ENCODE measurements around the gene USP4.

The USP4 gene

DNA sequence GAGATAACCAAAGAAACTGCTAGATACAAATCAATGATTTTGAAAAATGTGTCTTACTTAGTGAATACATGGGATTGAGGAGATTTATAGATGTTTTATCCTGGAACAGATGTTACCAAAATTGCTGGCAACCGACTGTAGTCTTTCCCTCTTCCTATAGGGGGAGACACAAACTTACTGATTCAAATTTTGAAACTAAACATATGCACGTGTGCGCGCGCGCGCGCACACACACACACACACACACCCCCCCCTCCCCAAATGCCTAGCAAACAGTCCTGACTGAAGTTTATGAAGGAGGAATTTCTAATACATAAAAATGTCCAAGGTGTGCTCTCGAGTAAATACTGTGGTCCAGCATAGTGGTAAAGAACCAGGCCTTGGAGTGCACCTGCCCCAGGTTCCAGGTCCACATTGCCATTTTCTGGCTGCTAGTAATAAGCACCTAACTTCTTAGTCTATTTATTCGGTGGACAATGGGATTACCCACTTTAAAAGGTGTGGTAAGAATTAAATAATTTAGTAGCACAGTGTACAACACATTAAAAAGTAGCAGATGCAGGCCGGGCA lies 44.3 kb downstream of the USP4 start:
- DNase-seq (ENCODE audit: low read depth) = no peak

GRCh38 chr3:49294343-49294742 lies 45.5 kb downstream of the USP4 start:
- DNase-seq (ENCODE audit: low read depth) = no peak

DNA sequence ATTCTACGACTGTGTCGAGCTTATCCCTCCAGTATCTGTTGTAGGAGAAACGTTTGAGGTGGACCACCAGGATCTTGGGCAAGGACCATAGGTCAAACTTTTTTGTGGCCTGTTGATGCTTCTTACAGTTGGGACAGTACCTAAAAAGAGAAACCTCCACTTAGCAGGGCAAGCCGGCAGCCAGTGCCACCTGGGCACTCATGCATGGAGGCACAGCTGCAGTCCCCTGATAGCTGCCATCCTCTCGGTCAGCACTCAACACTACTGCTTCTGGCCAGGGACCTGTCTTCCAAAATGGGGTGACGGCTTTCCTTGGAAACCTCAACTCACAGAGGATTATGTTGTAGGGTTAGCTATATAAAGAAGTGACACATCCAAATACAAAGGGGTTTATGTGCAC lies 55.9 kb downstream of the USP4 start:
- no peak for DNase-seq (ENCODE audit: low read depth)

- no peak for DNase-seq (ENCODE audit: low read depth)
Observed at GRCh38 chr3:49279376-49279775, 60.5 kb downstream of the USP4 start.

DNA sequence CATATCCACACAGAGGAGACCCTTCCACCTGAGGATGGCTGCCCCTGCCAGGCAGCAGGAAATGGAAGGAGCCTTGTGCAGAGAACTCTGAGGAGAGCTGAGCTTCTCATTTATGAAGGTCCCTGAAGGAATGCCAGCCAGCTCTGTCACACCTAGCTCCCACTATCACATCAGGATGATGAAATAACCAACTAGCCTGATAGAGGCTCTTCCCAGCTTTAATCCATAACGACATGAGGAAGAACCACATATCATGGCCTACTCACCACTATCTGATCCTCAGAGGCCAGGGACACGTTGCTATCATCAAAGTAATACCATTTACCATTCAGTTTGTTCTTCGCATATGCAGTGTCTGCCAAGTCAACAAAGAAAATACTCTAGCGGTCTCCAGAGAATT lies 61.3 kb downstream of the USP4 start:
- DNase-seq (ENCODE audit: low read depth) = no peak

GRCh38 chr3:49277383-49277775 lies 62.5 kb downstream of the USP4 start:
- no peak for DNase-seq (ENCODE audit: low read depth)

- DNase-seq (ENCODE audit: low read depth) = no peak
Observed at GRCh38 chr3:49276475-49277382, 63.1 kb downstream of the USP4 start, which contains the start of gene C3orf62. TSS of gene C3orf62 (minus strand) at chr3:49277232. CDS start at chr3:49276872, 360 bp downstream.

DNA sequence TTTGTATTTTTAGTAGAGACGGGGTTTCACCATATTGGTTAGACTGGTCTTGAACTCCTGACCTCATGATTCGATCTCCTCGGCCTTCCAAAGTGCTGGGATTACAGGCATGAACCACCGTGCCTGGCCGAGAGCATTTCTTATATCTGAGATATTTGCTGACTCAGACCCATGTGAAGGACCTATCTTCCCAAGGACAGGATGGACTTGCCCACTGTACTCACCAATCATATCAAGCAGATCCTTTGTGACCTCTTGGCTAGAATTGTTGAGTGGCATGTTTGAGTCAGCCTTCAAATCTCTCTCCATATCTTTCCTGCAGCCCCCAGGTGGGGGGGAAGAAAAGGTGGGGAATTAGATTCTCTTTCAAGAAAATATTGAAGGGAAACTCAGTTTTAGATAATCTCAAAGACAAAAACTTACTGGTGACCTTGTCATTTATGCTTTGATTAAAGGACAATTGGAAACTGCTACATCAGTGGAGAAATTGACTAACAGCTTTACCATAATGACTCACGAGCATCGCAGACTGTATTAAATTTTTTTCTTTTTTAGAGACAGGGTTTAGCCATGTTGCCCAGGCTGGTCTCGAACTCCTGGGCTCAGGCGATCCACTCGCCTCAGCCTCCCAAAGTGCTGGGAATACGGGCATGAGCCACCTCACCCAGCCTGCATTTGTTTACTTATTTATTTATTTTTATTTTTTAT lies 65.9 kb downstream of the USP4 start:
- no peak for DNase-seq (ENCODE audit: low read depth)

GRCh38 chr3:49271047-49271446 lies 68.8 kb downstream of the USP4 start:
- no peak for DNase-seq (ENCODE audit: low read depth)

- no peak for DNase-seq (ENCODE audit: low read depth)
Observed at GRCh38 chr3:49270156-49270500, 69.7 kb downstream of the USP4 start.

DNA sequence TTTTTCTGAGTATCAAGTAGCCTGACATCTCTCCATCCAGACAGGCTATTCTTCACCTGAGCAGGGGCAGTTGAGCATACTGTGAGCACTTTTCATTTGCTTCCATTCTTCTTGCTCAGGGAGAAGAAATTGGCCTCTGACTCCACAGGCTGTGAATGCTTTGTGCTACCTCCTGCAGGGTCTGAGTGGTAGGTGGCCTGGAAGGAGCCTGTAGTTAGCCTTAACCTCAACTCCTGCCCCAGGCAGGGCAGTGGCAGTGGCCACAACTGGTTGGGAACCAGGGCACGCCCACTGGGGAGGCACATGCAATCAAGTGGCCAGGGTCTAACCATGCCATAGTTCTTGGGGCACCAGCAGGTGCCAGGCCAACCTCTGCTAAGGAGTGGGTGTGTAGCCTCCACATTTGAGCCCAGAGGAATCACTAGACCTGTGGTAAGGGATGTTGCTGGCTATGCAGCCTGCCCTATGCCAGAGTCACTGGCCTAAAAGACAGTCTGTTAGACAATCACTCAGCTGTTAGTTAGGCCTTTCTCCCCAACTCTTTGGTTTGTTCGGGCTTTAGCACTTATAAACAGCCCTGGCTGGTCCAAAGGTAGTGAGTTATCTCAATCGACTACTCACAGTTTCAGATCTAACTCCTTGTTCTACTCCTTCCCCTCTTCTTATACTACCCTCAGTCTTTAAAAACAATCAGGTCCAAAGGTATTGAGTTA lies 70.3 kb downstream of the USP4 start:
- no peak for DNase-seq (ENCODE audit: low read depth)

DNA sequence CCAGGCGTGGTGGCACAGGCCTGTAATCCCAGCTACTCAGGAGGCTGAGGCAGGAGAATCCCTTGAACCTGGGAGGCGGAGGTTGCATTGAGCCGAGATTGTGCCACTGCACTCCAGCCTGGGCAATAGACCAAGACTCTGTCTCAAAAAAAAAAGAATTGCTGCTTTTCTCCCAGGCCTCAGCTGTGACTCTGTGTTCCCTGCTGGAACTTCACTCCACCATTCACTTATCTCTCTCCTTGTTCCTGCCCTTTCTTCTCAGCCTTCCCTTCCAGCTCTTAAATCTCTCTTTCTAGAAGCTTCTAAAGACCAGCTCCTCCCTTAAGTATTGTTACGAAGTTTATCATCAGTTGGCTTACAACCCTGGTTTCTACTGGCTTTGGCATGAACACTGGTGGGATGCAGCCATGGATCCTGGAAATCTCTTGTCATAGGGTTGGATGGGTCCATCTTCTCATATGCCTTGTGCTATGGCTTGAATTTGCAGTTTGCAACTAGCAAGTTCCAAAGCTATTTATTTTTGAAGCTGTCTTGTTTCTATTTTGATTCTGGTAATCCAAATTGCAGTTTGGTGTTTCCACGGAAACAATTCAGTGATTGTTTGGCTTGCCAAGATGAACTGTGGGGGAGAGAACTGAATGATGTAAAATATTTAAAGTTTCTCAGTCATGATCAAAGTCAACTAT lies 73.3 kb downstream of the USP4 start:
- DNase-seq (ENCODE audit: low read depth) = no peak

- no peak for DNase-seq (ENCODE audit: low read depth)
Observed at GRCh38 chr3:49265661-49266386, 74.0 kb downstream of the USP4 start.

GRCh38 chr3:49263159-49263889 lies 76.5 kb downstream of the USP4 start:
- DNase-seq (ENCODE audit: low read depth) = no peak

GRCh38 chr3:49260806-49261324 lies 79.0 kb downstream of the USP4 start:
- no peak for DNase-seq (ENCODE audit: low read depth)

DNA sequence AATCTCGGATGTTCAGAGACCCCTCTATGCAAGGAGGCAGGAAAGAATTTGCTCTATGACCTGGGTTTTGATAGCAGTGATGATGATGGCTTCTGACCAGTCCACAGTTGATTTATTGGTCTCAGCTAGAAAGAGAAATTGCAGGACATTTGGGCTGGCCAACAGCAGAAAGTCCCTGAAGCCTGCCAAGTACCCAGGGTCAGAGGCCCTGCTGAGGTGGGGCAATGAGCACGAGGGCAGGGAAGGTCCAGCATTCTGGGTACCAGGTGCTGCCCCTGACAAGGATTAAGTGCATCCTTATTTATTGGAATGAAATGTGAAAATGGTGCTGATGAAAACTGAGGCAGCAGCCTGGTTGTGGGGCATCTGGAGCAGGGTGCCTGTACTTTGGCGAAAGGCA lies 82.7 kb downstream of the USP4 start:
- DNase-seq (ENCODE audit: low read depth) = no peak

DNA sequence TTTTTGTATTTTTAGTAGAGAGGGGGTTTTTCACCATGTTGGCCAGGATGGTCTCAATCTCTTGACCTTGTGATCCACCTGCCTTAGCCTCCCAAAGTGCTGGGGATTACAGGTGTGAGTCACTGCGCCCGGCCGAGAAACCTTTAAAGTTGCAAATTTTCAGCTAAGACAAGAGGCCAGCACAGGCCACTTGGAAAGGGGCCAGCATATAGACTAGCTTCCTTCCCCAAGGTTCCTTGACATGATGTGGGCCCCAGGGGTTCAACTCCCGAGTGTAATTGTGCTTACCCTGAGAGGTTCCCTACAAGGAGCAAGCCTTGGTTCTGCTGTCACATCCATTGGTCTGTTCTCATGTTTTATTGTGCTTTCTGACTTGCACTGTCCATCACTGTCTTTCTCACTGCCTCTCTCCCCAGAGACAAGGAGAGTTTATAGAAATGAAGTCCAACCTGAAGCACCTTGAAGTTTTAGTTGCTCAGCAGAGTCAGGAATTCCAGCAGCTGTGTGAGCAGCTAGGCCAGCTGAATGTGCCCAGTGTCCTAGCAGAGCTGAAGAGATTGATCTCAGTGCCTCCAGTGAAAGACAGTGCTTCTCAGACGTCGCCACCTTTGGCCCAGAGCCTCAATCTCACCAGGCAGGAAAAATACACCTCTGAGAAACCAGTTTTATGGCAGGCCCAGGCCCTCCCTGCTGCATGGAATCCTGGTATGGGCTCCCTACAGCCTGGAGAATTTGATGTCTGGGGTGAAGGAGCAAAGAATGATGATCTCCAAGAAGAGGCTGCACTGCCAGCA lies 83.9 kb downstream of the USP4 start:
- no peak for DNase-seq (ENCODE audit: low read depth)

DNA sequence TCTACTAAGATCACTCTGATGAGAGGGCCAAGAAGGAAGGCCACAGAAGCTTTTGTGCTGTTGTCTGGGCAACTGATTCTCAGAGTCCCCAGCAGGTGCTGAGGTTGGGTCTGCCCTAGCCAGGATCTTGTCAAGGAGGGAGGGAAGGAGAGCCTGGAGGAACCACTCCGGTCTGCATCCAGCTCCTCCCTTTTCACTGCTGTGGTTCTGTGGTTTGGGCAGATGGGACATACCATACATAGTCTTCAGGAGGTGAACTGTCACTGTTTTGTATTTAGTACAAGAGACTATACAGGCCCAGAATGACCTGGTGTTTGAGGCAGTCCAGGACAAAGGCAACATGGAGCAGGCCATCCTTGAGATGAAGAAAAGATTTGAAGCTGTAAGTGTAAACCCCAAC lies 84.7 kb downstream of the USP4 start:
- no peak for DNase-seq (ENCODE audit: low read depth)

- DNase-seq (ENCODE audit: low read depth) = no peak
Observed at GRCh38 chr3:49253512-49253911, 86.3 kb downstream of the USP4 start.

All from HS-5 (cell line).